Testis (tissue), 3 donors: Measurements from ENCODE around the gene IL21. TPM values are rescaled to one million over a fixed set of nuclear protein-coding genes. Genes with fewer than 3 reads are reported as not detected.

ENCODE experiments used
- DNase-seq: peaks from one replicate; pipeline ENCODE4 v3.0.0-alpha.2; 2019
- H3K27ac ChIP-seq, 2 donors: fragments of 200-600 bp; sonication (generic); one replicate each; pipeline ENCODE4 v1.5.1; 2019
- H3K27me3 ChIP-seq: fragments of 200-600 bp; sonication (generic); one replicate; pipeline ENCODE4 v1.5.1; 2019
- H3K36me3 ChIP-seq: fragments of 200-600 bp; sonication (generic); one replicate; pipeline ENCODE4 v1.5.1; 2017; ENCODE audit warnings: low read depth; ENCODE audit errors: missing control alignments
- H3K4me1 ChIP-seq: fragments of 200-600 bp; sonication (generic); one replicate; pipeline ENCODE4 v1.5.1; 2019
- H3K4me3 ChIP-seq, 2 donors: fragments of 200-600 bp; sonication (generic); one replicate each; pipeline ENCODE4 v1.5.1; 2017 to 2019
- H3K9me3 ChIP-seq: fragments of 200-600 bp; sonication (generic); one replicate; pipeline ENCODE4 v1.5.1; 2017
- CTCF ChIP-seq, 3 experiments: fragments of 450-650 bp in 2 of 3; fragments of 200-600 bp in 1 of 3; sonication (generic) in 1 of 3; IDR thresholded peaks; one replicate each; pipeline ENCODE4 v1.5.1; 2016 to 2019; ENCODE audit warnings: antibody characterized with exemption in 3 of 3, mild to moderate bottlenecking in 2 of 3, moderate library complexity in 1 of 3
- POLR2A ChIP-seq: fragments of 450-650 bp; IDR thresholded peaks from one replicate; pipeline ENCODE4 v1.6.1; 2017; ENCODE audit warnings: antibody characterized with exemption, mild to moderate bottlenecking, moderate library complexity
- WGBS, 2 donors: methylation state at CpG; one replicate each; pipeline ENCODE4 v1.1.5; 2018; 5-methylcytosine and 5-hydroxymethylcytosine counted together
- intact Hi-C: fragments of 100-400 bp; cut with DNase I; formaldehyde crosslinking; loops from one replicate; pipeline ENCODE4 v1.15.1; 2023; ENCODE audit warnings: low total_unique reads
- polyA plus RNA-seq: library from polyadenylated mRNA; stranded (reverse); fragments of 350-450 nt; fragmentation: Illumina TruSeq; extraction: RNeasy Lipid Tissue Mini Kit (QIAGEN cat#74804); gene quantifications from one replicate; pipeline ENCODE4 v1.2.3, GENCODE V29; 2014; ENCODE audit warnings: low read depth, low replicate concordance; ENCODE audit not compliant: insufficient read depth
- total RNA-seq, 2 donors: library from RNA; depleted of rRNA; stranded (reverse); fragments of >200 nt; gene quantifications; one replicate each; pipeline ENCODE4 v1.2.3, GENCODE V29; 2016

Gene IL21
- total and polyA plus RNA-seq, 3 donors from 2014 or later: 1.3 TPM; not detected in 2

GRCh38 chr4:122652379-122652778, 31.5 kb upstream of the IL21 start:
- intact Hi-C loops: no loop called here
- no peaks in the 10 kb centered on the region for H3K27me3 ChIP-seq
- 83 to 96% methylated on average over 1 of the region's 3 CpGs for WGBS, 2 donors

DNA sequence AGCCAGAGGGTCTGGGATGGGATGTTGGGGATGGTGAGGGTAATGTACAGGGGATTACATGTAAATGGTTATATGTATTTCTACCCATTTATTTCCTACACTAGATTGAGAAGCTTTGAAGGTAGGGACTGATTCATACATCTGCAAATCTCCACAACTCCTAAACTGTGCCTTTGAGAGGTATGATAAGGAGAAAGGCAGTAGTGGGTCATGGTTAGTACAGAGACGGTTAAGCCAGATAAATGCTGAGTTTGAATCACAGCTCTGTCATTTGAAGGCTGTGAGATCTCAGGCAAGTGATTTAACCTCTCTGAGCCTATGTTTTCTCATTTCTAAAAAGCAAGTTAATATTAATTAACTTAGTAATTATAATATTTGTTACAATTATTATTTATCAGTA, 29.3 kb upstream of the IL21 start:
- no peaks in the 10 kb centered on the region for H3K9me3 ChIP-seq
- no peaks in the 10 kb centered on the region for H3K36me3 ChIP-seq
- DNase-seq: no peak
- intact Hi-C loops: no loop called here
- H3K27me3 ChIP-seq: no peaks in the 10 kb centered on the region
- no peak overlapping the region for H3K4me3 ChIP-seq
- TF ChIP-seq POLR2A: no peak
- TF ChIP-seq CTCF (IDR thresholded peaks at IDR 0.05): no peak
- H3K4me1 ChIP-seq: no peaks in the 10 kb centered on the region
- H3K27ac ChIP-seq: no peak overlapping the region
- 88 to 98% methylated on average over 1 of the region's 1 CpG for WGBS, 2 donors

More at GRCh38 chr4:122652379-122652778, 31.5 kb upstream of the IL21 start:
- Histone ChIP-seq H3K4me1 (no peaks in the 10 kb centered on the region), H3K27ac (no peak overlapping the region), H3K4me3 (no peak overlapping the region), H3K9me3 (no peaks in the 10 kb centered on the region), H3K36me3 (no peaks in the 10 kb centered on the region)
- DNase-seq: peak; percentile 73
- TF ChIP-seq POLR2A (no peak), CTCF (IDR thresholded peaks at IDR 0.05) (peak; percentile 22 to 55 (median 49))

DNA sequence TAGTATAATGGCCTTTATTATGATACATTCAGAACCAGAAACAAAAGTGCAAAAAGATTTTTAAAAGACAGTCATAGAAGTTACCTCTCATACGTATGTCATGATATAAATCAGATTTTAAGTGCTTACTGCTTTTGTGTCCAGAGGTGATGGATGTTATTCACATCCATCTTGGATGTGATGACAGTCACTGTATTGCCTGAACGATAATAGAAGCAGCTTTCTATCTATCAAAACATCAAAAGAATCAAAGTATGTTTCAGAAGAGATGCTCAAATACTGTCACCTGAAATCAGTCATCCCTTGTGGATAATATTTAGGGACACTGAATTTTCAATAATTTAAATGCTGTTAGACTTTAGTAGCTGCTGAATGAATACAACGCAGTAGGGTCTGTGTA, 26.8 kb upstream of the IL21 start:
- Histone ChIP-seq H3K4me3 (no peak overlapping the region), H3K27ac (no peak overlapping the region), H3K4me1 (no peaks in the 10 kb centered on the region), H3K27me3 (no peaks in the 10 kb centered on the region), H3K9me3 (no peaks in the 10 kb centered on the region), H3K36me3 (no peaks in the 10 kb centered on the region)
- TF ChIP-seq POLR2A (no peak), CTCF (IDR thresholded peaks at IDR 0.05) (no peak)
- intact Hi-C loops: no loop called here
- no peak for DNase-seq
- WGBS, 2 donors: 71 to 73% methylated on average over 3 of the region's 3 CpGs

DNA sequence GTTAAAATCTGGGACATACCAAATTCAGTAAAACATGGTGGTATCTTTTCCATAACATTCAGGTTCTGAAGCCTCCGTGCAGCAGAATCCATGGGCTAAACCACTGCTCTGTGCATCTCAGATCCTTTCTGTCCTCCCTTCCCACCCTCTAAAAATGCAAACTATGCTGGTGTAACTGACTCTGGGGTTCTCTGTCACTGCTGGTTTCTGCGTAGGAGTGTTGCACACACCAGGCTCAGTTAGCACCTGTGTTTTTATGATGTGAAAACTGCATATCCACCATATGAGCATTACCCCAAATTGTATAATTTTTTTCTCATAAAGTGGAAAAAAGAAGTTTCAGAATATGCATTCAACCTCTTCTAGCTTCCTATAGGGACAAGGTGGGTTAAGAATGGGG, 22.4 kb upstream of the IL21 start:
- Histone ChIP-seq H3K27me3 (no peaks in the 10 kb centered on the region), H3K4me3 (no peak overlapping the region), H3K9me3 (no peaks in the 10 kb centered on the region), H3K27ac (no peak overlapping the region), H3K36me3 (no peaks in the 10 kb centered on the region), H3K4me1 (no peaks in the 10 kb centered on the region)
- intact Hi-C loops: no loop called here
- TF ChIP-seq POLR2A: no peak
- TF ChIP-seq CTCF (IDR thresholded peaks at IDR 0.05): no peak
- DNase-seq: no peak
- 84 to 100% methylated on average over 2 of the region's 2 CpGs for WGBS, 2 donors

DNA sequence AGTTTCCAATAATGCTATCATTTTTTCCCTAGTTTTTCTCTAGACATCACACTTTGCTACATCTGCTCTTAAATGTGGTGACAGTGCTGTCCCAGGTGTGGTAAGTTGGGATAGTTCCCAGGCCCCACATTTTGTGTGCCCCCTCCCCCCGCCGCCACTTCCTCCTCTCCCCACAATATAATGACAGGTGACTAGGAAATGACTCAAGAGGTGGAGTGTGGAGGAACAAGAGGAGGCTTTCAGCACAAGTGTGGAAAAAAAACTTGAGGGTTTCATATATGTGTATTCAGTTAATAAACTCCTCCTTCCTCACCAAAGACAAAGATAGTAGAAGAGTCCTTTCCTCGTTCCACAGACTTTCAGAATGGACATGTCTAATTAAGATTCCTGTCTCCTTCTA, 18.3 kb upstream of the IL21 start:
- TF ChIP-seq CTCF (IDR thresholded peaks at IDR 0.05): no peak
- TF ChIP-seq POLR2A: no peak
- Histone ChIP-seq H3K27me3 (no peaks in the 10 kb centered on the region), H3K27ac (no peak overlapping the region), H3K36me3 (no peaks in the 10 kb centered on the region), H3K4me1 (no peaks in the 10 kb centered on the region), H3K4me3 (no peak overlapping the region), H3K9me3 (no peaks in the 10 kb centered on the region)
- DNase-seq: no peak
- 80 to 90% methylated on average over 3 of the region's 3 CpGs for WGBS, 2 donors
- intact Hi-C loops: no loop called here
